Erythroblast (primary cell): ENCODE measurements around the gene RPL31.

Experiments used
- GATA1 ChIP-seq: IDR thresholded peaks from 2 replicates; pipeline ENCODE4 v1.6.1; 2011; ENCODE audit warnings: low read depth, mild to moderate bottlenecking, control low read depth, low read length, moderate library complexity
- POLR2A ChIP-seq: IDR thresholded peaks from 2 replicates; pipeline ENCODE4 v1.6.1; 2011; ENCODE audit warnings: mild to moderate bottlenecking, low read length

DNA sequence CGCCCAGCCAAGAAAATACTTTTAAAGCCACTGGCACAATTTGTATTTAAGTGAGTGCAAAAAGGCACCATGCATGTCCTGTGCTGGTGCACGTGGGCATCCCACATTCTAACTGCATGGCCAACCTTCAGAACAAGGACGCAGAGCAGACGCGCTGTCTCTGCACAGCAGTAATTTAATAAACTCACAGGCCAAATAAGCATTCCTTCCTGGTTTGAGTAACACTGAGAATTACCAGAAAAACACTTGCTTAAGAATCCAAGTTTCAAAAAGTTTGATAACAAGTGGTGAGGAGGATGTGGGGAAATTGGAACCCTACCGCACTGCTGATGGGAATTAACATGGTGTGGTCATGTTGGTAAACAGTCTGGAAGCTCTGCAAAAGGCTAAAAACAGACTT lies 38.7 kb downstream of the RPL31 start:
- no peak for TF ChIP-seq POLR2A
- TF ChIP-seq GATA1 = no peak
